Activated T-cell treated with anti-CD3 and anti-CD28 coated beads, Interleukin-2, amount 50 U/mL, for 48 hours (primary cell): ENCODE data around the gene RASAL1.

Experiments used
- DNase-seq, 2 experiments: peaks; one replicate each; pipeline ENCODE4 v3.0.0-alpha.2; 2020

The RASAL1 gene

DNA sequence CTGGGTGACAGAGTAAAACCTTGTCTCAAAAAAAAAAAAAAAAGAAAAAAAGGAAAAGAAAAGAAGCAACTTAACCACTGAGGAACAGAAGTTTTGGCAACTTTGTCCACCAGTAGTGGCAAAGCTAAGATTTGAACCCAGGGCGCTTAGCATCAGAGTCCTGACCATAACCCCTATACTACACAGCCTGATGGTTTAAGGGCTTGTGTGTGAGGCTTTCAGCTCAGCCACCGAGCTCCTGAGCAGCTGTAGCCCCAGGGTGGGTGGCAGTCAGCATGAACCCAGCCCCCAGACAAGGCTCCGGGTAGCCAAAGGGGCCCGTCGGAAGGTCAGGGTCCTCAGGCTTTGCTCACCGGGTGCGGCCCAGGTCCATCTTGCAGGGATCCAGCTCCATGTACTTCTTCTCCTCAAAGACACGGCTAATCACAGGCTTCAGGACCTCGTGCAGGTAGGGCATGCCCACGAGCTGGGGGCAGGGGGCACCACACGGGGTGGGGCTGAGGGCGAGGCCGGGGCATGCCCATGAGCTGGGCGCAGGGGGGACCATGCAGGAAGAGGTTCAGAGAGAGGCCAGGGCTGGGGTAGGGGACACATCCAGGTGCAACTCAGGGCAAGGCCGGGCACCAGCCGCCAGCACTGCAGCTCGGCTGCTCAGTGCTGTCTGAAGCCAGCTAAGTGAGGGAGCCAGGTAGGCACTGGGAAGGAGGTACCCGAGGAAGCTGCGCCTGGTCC lies 20.9 kb downstream of the RASAL1 start:
- no peak for DNase-seq

DNA sequence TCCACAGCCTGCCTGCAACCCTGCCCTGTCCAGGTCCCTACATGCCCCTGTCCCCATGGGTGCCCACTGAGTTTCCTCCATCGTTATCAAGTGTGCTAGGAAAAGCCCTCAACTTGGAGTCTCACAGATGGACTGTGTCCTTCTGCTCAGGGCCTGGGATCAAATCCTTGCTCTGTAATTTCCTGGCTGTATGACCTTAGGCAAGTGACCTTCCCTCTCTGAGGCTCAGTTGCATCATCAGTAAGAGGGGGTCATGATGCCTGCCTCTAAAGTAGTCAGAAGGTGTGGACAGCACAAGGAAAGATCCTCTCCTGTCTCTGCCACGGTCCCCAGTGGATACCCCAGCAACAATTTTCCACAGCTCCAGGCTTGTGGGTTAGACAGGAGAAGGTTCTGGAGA lies 22.2 kb downstream of the RASAL1 start:
- no peak for DNase-seq

DNA sequence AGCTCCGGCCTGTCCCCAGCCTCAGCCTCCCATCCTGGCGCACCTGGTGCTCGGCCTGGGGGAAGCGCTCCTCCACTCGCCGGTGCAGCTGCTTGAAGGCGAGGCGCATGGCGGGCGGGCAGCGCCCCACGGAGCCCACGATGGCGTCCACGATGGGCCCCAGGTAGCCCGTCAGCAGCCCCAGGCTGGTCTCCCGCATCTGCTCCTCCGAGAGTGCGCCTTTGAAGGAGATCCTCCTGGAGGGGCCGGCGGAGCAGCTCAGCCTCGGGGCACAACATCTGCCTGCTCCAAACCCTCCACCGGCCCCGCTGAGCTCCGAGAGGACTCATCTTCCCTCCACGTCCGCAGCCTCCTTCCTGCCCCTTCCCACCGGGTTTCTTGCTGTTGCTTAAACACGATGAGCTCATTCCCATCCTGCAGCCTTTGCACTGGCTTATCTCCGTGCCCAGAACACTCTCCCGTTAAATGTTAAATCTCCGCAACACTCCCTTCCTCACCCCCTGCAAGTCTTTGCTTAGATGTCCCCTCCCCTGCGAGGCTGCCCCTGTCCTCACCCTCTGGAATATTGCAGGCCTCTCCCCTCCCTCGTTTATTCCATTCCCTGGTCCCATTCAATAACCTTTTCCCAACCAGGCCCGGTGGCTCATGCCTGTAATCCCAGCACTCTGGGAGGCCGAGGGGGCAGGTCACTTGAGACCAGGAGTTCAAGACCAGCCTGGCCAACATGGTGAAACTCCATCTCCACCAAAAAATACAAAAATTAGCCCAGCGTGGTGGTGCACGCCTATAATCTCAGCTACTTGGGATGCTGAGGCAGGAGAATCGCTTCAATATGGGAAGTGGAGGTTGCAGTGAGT lies 23.3 kb downstream of the RASAL1 start:
- no peak for DNase-seq

DNA sequence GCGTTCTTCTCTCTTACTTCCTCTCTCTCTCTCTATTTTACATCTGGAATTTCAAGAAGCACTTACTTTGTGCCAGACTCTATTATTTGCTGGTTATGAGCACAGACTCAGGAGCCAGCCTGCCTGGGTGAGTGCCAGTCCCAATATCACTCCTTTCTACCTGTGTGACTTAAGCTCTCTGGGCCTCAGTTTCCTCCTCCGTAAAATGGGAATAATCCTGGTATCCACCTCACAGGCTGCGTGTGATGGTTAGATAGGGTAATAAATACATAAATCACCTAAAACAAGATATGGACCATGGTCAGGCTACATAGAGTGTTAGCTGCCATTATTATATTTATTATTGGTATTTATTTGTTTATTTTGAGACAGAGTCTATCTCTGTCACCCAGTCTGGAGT lies 24.3 kb downstream of the RASAL1 start:
- DNase-seq, result no peak

DNA sequence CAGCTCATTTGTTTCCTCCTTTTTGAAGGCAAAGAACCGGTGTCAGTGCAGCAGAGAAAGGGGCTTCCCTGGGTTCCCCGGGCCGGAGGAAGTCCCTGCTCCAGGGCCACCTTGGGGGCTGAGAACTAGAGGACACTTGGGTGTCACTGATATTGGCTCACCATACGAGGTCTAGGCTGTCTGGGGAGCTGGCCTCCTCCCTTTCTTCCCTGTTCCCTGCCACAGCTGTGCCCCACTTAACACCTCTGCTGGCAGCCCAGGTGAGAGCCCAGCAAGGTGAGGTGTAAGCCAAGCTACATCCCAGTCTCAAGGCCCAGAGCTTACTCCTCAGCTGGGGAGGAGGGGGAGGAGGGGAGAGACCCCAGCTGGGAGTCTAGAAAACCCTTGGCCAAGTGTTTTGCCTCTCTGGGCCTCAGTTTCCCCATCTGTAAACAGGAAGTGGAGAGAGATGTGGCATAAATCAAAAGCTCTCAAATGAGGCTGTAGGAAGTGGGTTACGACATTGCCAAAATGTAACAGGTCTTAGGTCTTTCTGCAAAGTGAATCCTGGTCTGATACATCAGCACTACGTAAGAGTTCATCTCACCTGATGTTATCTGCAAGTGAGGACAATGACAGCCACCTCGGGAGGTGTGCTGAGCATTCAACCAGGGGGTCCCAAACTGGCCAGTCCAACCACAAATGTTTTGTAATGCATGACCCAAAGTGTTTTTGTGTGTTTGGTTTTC lies 25.5 kb downstream of the RASAL1 start:
- DNase-seq, result no peak

DNA sequence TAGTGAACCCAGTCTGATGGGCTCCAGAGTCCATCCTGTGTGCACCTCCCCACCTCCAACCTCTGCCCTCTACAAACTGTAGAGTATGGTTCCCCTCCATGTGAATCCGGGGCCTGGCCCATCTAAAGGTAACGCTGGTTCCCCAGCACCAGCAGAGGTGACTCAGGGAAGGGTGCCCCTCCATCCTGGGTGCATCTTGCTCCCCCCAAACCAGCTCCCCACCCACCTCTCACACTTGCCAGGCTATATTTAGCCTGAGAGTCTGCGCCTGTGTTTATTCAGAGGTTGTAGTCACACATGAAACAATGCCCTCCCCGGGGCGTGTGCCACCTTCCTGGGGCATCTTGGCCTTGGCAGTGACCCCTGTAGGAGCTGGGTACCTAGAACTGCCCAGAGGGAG lies 26.2 kb downstream of the RASAL1 start:
- DNase-seq, result no peak

DNA sequence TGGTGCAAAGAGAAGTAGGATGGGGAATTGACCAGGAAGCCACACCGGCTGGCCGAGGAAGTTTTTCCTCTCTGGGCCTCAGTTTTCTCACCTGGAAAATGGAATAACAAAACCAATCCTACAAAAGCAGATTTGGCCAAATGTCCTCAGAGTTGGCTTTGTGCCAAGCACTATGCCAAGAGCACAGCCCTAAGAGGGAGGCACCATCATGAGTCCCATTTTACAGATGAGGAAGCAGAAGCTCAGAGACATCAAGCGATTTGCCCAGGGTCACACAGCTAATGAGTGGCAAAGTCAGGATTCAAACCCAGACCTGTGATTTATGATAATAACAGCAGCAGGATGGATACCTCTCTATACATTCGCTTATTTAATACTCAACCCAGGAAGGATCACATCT lies 27.3 kb downstream of the RASAL1 start:
- no peak for DNase-seq

DNA sequence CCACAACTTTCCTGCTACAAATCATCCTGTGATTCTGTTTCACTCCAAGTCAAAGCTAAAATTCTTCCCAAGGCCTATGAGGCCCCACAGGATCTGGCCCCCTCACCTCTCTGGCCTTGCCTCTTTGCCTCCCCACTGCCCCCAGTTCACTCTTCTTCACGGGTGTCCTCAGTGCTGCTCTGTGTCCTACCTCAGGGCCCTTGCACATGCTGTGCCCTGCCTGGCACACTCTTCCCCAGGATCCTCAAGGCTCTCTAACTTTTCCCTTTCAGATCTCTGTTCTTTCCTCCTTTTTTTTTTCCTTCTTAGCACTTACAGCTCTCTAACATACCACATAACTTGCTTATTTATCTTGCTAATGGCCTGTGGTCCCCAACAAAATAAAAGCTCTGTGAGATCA lies 29.2 kb downstream of the RASAL1 start:
- no peak for DNase-seq

DNA sequence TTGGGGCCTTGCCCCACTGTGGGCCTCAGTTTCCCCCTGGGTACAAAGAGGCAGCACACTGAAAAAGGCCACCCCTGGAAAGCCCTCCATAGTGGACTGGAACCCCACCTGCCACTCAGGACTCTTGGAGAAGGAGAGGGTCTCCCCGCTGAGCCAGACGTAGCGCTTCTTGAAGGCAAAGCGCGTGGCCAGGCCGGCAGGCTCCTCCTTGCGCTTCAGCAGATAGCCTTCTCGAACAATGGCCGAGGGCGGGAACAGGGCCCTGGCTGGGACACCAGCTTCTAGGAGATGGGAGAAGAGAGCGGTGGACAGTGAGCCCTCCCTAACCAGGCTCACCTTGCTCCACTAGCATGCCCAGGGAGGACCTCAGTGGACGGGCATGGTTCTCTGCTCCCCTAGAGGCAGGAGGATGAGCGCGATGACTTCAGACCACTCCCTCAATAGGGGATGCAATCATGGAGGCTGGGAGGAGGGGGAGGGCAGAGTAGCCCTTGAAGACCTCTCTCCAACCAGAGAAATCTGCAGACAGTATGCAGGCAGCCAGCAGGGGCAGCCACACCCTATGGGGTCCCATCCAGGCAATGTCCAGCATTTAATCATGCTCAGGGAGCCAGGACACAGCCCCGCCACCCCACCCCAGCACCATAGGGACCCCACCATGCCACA lies 29.8 kb downstream of the RASAL1 start:
- no peak for DNase-seq

DNA sequence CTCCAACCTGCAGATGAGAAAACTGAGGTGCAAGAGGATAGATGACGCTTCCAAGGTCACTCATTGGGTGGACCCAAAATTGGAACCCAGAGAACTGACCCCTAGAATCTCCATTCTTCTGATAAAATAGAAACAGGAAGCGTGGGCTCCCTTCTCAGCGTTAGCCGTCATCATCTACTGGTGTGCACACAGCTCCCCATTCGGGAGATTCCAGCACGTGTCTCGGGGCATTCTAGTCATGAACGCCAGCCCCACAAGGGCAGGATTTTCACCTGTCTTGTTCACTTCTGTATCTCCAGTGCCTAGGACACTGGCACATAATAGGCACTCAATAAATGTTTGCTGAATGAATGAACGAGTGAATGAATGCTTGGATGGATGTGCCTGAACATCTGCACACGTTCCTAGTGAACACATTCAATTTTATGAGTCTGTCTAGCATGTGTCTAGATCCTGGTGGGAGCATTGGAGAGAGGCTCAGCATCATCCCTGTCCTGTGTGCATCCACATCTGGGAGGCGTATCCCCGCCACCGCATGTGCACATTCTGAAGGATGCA lies 30.5 kb downstream of the RASAL1 start:
- DNase-seq, result no peak

DNA sequence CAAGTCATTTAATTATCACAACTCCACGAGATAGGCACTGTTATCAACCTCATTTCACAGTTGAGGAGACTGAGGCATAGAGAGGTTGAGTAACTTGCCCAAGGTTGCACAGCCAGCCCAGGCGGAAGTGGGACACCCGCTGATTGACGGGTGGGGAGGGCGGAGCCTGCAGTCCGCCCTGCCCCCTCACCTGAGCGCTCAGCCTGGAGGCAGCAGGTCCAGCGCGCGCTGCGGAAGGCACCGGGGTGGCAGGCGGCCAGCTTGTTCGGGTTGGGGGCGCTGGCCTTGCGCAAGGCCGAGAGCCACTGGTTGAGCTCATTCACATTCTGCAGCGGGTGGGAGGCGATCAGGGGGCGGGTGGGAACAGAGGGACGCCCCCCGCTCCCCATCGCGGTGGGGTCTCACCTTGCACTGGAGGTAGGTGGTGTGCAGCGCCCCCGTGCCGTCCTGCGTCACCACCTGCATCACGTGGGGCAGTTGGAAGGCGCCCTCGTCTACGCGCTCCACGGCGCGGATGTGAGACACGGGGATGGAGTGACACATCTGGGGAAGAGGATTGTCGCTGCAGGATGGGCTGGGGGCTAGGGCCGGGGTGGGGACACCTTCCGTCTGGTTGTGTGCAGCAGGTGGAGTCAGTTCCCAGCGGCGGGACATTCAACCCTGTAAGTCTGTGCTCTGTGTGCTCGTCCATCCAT lies 31.7 kb downstream of the RASAL1 start:
- peak; percentile 70 to 80 for DNase-seq

DNA sequence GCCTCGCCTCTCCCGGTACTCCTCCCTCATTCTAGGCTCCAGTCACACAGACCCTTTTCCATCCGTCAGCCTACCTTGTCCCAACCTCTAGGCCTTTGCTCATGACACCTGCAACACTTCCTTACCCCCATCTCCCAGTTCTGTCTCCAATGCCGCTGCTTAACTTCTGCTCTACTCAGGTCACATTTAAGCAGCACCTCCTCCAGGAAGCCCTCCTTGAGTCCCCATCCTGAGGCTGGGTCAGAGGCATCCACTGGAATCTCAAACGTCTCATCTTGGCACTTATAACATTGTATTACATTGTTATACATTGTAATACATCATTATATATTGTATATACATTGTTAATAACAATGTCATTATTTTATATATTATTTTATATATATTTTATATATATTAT lies 32.8 kb downstream of the RASAL1 start:
- DNase-seq, result no peak

DNA sequence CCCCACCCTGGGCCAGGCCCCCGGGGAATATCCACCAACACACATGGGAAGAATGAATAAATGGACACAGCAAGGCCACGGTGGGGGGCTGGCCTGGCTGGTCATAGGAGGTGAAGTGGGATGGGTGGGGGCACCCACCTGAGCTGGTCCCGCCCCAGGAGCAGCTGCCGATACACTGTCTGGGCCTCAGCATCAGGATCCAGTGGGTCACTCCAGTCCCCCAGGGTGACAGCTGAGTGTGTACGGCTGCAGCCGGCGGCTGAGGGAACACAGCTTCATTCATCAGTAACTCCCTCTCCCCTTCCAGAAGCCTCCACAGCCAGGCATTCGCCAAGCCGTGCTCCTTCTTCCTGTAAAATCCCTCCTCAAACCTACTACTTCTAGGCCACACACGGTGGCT lies 33.8 kb downstream of the RASAL1 start:
- no peak for DNase-seq

DNA sequence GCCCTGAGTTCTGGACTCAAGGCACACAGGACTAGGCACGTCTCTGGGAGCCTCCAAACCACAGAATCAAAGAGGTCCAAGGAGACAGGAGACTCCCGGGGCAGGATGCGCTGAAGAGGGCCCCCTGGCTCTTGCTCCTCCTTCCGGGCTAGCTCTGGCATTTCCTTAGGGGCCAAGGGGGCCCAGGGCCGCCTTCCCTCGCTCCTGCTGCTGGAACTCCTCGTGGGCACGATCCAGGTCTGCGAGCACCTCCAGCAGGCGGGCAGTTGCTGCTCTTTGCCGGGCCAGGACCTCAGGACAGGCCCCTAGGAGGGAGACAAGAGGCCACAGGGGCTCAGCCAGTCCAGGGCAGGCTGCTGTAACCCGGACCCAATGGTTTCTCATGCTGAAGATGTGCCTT lies 35.8 kb downstream of the RASAL1 start:
- DNase-seq, result no peak

DNA sequence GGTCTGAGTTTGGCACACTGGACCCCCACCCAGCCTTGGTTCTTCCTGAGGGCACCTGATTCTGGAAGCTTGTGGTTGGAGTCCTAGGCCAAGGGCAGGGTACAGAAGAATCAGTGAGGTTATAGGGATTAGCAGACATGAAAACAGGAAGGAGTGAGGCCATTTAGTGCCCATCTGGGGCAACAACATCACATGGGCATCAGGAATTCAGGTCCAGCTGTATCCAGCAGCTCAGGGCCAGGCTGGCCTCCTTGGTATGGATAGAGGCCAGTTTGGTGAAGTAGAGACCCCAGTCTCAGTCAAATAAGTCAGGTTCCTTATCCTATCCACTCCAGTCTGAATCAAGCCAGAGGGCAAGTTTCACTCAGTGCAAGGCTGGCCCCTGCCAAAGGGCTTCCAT lies 36.2 kb downstream of the RASAL1 start:
- no peak for DNase-seq

DNA sequence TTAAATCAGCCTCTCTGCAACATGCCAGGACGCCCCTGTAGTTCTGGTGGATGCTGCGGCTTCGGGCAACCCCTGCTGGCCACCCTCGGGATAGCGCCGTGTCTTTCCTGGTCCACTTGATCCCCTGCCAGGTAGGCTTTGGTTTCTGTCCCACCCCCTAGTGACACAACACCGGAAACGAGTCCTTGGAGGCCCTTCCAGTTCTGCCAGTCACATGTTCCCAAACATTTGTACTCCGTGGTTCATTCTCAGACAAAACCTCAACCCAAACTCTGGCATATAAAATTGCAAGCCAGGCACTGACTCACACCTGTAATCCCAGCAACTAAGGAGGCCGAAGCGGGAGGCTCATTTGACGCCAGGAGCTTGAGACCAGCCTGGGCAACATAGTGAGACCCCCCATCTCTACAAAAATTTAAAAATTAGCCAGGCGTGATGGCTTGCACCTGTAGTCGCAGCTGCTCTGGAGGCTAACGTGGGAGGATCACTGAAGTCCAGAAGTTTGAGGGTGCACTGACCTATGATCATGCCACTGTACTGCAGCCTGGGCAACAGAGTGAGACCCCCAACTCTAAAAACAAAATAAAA lies 37.0 kb downstream of the RASAL1 start:
- DNase-seq, result peak; percentile 85 to 86

DNA sequence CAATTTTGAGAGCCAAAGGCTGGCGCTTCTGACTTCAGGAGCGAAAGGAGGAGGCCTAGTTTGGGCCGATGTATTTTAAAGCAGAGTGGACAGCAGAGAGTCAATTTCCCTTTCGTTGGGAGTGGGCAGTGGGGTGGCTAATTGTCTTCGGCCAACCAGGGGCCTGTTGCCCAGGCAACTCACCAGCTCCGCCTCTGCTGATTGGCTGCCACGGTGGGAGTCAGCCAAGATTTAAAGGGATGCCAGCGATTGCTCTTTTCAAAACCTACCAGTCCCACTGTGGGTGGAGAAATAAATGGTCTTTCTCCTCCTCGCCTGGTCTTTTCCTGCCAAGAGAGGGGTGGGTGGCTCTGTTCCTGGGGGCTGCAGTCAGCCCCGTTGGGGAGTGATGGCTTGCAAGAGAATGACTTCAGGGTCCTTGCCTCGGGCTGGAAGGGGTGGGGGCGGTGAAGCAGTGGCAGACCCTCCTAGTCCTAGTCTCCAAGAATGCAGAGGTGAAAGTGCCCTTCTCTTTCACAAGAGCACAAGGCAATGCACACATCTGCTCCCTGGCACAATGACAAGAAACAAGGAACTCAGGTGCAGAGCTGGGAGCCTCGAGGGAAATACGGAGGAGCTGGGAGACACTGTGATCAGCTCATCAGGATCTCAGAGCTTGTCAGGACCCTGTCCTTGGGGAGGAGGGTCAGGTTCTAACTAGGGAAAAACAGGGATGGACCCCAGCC lies 37.7 kb downstream of the RASAL1 start:
- DNase-seq, result no peak

DNA sequence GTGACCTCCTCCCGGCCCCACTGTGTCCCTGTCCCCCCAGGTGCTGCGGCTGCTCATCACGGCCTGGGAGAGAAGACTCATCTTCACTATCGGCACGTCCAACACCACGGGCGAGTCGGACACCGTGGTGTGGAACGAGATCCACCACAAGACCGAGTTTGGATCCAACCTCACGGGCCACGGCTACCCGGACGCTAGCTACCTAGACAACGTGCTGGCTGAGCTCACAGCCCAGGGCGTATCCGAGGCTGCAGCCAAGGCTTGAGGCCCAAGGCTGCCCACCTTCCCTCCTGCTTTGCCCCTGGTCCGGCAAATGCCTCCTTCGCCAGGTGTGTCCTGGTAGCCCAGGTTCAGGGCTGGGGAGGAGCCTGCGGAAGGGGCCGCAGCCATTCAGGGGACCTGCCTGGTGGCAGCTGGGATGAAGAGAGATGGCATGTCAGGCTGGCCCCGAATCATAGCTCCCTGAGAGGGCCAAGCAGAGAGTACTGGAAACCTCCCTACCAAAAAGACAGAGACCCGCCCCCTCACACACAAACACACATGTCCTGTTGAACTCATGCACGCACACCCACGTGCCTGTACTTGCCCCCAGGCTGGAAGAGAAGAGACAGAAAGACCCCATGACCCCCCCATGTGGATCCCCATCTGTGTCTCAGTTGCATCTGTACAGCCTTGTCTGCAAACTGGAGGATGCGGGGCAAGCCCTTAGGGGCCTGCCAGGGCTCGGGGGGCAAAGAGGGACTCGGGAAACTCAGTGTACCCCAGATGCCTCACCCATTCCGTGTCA lies 38.7 kb downstream of the RASAL1 start:
- DNase-seq, result no peak

DNA sequence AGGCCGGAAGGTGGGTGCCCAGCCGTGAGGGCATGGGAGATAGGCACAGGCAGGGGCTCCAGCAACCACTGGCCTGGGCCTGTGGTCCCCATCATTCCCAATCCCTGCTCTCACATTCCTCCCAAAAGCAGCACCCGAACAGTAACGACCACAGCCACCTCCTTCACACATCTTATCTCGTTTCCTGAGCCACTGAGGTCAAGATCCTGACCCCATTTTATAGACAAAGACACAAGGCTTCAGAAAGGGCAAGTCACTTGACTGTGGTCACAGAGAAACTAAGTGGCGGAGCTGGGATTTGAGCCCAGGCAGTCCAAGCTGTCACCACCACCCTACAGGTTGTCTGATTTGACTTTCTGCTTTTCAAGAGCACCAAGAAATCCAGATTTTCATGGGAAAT lies 40.2 kb downstream of the RASAL1 start:
- DNase-seq, result no peak

DNA sequence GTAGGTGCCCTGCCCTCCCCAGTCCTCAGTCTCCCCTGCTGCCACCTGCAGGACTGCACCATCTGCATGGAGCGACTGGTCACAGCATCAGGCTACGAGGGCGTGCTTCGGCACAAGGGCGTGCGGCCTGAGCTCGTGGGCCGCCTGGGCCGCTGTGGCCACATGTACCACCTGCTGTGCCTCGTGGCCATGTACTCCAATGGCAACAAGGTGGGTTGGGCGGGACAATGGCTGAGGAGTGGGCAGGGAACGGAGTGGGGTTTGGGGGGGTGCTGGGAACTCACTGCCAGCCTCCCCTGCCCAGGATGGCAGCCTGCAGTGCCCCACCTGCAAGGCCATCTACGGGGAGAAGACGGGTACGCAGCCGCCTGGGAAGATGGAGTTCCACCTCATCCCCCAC lies 40.8 kb downstream of the RASAL1 start:
- DNase-seq, result no peak
